Stimulated activated CD8-positive, alpha-beta memory T cell treated with anti-CD3 and anti-CD28 coated beads, Interleukin-12 subunit alpha, Interleukin-12 subunit beta, amount 100 ng/mL, for 1 hour (primary cell): ENCODE data around the gene RAB37.

ENCODE experiments used
- DNase-seq: peaks from one replicate; pipeline ENCODE4 v3.0.0-alpha.2; 2020; ENCODE audit warnings: low read depth

The RAB37 gene

GRCh38 chr17:74736513-74737298 lies at the start of gene RAB37:
Gene RAB37, plus strand, starts transcription at chr17:74737256. Its CDS starts 17 bp downstream, at chr17:74737273.
- no peak for DNase-seq

GRCh38 chr17:74687886-74688285 lies 49.2 kb upstream of the RAB37 start:
- DNase-seq, result no peak

- no peak for DNase-seq
These were observed 46.6 kb upstream of the RAB37 start for GRCh38 chr17:74690409-74690825.

GRCh38 chr17:74691151-74691550 lies 45.9 kb upstream of the RAB37 start:
- no peak for DNase-seq

GRCh38 chr17:74694081-74694480 lies 43.0 kb upstream of the RAB37 start:
- no peak for DNase-seq

- DNase-seq, result no peak
These were observed 41.4 kb upstream of the RAB37 start for GRCh38 chr17:74695629-74696028.

GRCh38 chr17:74697515-74697914 lies 39.5 kb upstream of the RAB37 start:
- DNase-seq, result no peak

GRCh38 chr17:74698069-74698468 lies 39.0 kb upstream of the RAB37 start:
- no peak for DNase-seq

- DNase-seq, result no peak
These were observed 37.8 kb upstream of the RAB37 start for GRCh38 chr17:74699236-74699635.

GRCh38 chr17:74702116-74702871 lies 34.8 kb upstream of the RAB37 start:
- no peak for DNase-seq

GRCh38 chr17:74703311-74703710 lies 33.7 kb upstream of the RAB37 start:
- DNase-seq, result no peak

- no peak for DNase-seq
These were observed 32.5 kb upstream of the RAB37 start for GRCh38 chr17:74704544-74704943.

- DNase-seq, result no peak
These were observed 25.8 kb upstream of the RAB37 start for GRCh38 chr17:74711058-74711824.

- no peak for DNase-seq
These were observed 24.8 kb upstream of the RAB37 start for GRCh38 chr17:74712301-74712700.

GRCh38 chr17:74712756-74713155 lies 24.3 kb upstream of the RAB37 start, which contains the start of gene CD300LF:
Gene CD300LF, minus strand, starts transcription at chr17:74712923. Its CDS starts 57 bp downstream, at chr17:74712866.
- no peak for DNase-seq

- DNase-seq, result no peak
These were observed 23.8 kb upstream of the RAB37 start for GRCh38 chr17:74713171-74713755.

- DNase-seq, result no peak
These were observed 21.9 kb upstream of the RAB37 start for GRCh38 chr17:74715144-74715543.

- DNase-seq, result no peak
These were observed 16.6 kb upstream of the RAB37 start for GRCh38 chr17:74720506-74720905.

- no peak for DNase-seq
These were observed 14.3 kb upstream of the RAB37 start for GRCh38 chr17:74722782-74723181.

GRCh38 chr17:74723891-74724290 lies 13.2 kb upstream of the RAB37 start:
- no peak for DNase-seq

GRCh38 chr17:74725111-74725510 lies 11.9 kb upstream of the RAB37 start:
- DNase-seq, result no peak

- no peak for DNase-seq
These were observed 8.9 kb upstream of the RAB37 start for GRCh38 chr17:74728033-74728701.
